ENCODE data around the gene NRM. TPM values are rescaled to one million over a fixed set of nuclear protein-coding genes. Genes with fewer than 3 reads are reported as not detected.

The NRM gene
- polyA plus RNA-seq, 1 donor = 30.9 TPM

- DNase-seq (ENCODE audit: low read depth) = no peak
Measured at GRCh38 chr6:30688569-30688968, 2.2 kb downstream of the NRM start.

- DNase-seq (ENCODE audit: low read depth) = no peak
Measured at GRCh38 chr6:30687659-30688431, 2.9 kb downstream of the NRM start.

- peak; percentile 79 for DNase-seq (ENCODE audit: low read depth)
Measured at GRCh38 chr6:30686908-30687658, 3.7 kb downstream of the NRM start.

- no peak for DNase-seq (ENCODE audit: low read depth)
Measured at GRCh38 chr6:30686009-30686907, 4.5 kb downstream of the NRM start, which contains the start of gene PPP1R18. Gene PPP1R18 (minus strand): TSS chr6:30686645. CDS start chr6:30686018, 627 bp downstream.

GRCh38 chr6:30685157-30686008, 5.4 kb downstream of the NRM start:
- no peak for DNase-seq (ENCODE audit: low read depth)

- DNase-seq (ENCODE audit: low read depth) = no peak
Measured at GRCh38 chr6:30684386-30685156, 6.2 kb downstream of the NRM start.

GRCh38 chr6:30683980-30684338, 6.8 kb downstream of the NRM start:
- DNase-seq (ENCODE audit: low read depth) = no peak

- DNase-seq (ENCODE audit: low read depth) = no peak
Measured at GRCh38 chr6:30683183-30683979, 7.4 kb downstream of the NRM start.

GRCh38 chr6:30682143-30683117, 8.4 kb downstream of the NRM start:
- no peak for DNase-seq (ENCODE audit: low read depth)

GRCh38 chr6:30681766-30682142, 9.0 kb downstream of the NRM start:
- DNase-seq (ENCODE audit: low read depth) = no peak

GRCh38 chr6:30679765-30680535, 10.8 kb downstream of the NRM start:
- no peak for DNase-seq (ENCODE audit: low read depth)

GRCh38 chr6:30678964-30679726, 11.6 kb downstream of the NRM start:
- DNase-seq (ENCODE audit: low read depth) = no peak

GRCh38 chr6:30676660-30677285, 14.0 kb downstream of the NRM start:
- no peak for DNase-seq (ENCODE audit: low read depth)

- DNase-seq (ENCODE audit: low read depth) = peak; percentile 97
Measured at GRCh38 chr6:30672445-30673253, 18.1 kb downstream of the NRM start, which contains the start of gene DHX16. Gene DHX16 (minus strand): TSS chr6:30673006. CDS start chr6:30672841, 165 bp downstream.
